22Rv1 (cell line): ENCODE measurements around the gene TRAM2.
A peak's percentile ranks its signal among the peaks of the same experiment; 100 is the strongest.

Experiments used
- H3K27ac ChIP-seq: fragments of 450-650 bp; 2 replicates; pipeline ENCODE4 v1.5.1; 2017
- ZFX ChIP-seq: fragments of 450-650 bp; IDR thresholded peaks from 2 replicates; pipeline ENCODE4 v1.6.1; 2017; ENCODE audit warnings: antibody characterized with exemption, borderline replicate concordance
- TF ChIP-seq, protein P1 (sequence below): fragments of 450-650 bp; IDR thresholded peaks from 2 replicates; pipeline ENCODE4 v1.5.1; 2017; ENCODE audit warnings: mild to moderate bottlenecking

Gene TRAM2

GRCh38 chr6:52595000-52595795, 18.3 kb upstream of the TRAM2 start:
- H3K27ac ChIP-seq: no peak overlapping the region
- no peak for TF ChIP-seq ZFX
- TF ChIP-seq, protein P1, sequence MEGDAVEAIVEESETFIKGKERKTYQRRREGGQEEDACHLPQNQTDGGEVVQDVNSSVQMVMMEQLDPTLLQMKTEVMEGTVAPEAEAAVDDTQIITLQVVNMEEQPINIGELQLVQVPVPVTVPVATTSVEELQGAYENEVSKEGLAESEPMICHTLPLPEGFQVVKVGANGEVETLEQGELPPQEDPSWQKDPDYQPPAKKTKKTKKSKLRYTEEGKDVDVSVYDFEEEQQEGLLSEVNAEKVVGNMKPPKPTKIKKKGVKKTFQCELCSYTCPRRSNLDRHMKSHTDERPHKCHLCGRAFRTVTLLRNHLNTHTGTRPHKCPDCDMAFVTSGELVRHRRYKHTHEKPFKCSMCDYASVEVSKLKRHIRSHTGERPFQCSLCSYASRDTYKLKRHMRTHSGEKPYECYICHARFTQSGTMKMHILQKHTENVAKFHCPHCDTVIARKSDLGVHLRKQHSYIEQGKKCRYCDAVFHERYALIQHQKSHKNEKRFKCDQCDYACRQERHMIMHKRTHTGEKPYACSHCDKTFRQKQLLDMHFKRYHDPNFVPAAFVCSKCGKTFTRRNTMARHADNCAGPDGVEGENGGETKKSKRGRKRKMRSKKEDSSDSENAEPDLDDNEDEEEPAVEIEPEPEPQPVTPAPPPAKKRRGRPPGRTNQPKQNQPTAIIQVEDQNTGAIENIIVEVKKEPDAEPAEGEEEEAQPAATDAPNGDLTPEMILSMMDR: no peak

DNA sequence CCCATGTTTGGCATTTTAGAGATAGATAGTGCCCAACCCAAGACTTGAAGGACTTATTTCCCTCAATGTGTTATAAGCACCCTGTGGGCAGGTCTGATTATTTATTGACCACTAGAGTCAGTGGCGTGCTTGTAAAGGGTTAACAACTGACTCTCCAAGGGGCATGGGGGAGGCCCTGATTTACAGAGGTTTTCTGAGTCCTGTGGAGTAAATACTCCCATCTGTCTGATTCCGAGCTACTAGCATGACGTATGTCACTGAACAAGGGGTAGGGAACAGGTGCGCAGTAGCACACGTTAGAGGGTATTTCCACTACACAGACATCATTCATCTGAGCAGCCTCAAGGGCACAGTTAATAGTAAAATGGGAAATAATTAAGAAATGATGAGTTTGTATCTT, 17.4 kb upstream of the TRAM2 start:
- no peak for TF ChIP-seq ZFX
- TF ChIP-seq, protein P1: no peak
- H3K27ac ChIP-seq: no peak overlapping the region

- H3K27ac ChIP-seq: no peak overlapping the region
- TF ChIP-seq, protein P1: no peak
- no peak for TF ChIP-seq ZFX
These were observed 15.0 kb upstream of the TRAM2 start for GRCh38 chr6:52591832-52592231.

- H3K27ac ChIP-seq: no peak overlapping the region
- TF ChIP-seq ZFX: no peak
- TF ChIP-seq, protein P1: peak; percentile 2; the same call in 1 of the 2 replicates
These were observed 13.5 kb upstream of the TRAM2 start for GRCh38 chr6:52590152-52590891.

DNA sequence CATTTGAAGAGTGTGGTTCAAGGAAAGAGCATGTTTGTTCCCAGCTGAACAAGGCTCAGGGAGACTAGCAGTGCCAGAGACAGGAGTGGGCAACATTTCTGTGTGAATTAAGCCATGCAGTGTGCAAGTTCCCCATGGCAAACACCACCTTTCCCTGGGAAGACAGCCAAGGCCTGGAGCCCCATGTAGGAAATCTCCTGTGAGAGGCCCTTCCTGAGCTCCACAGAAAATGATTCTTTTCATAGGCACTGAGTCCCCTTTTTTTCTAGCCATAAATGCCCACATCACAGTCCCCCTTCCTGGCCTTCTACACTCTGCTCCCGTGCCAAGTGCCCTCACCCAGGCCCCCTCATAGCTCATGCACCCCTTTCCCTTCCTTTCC, 11.8 kb upstream of the TRAM2 start:
- TF ChIP-seq, protein P1: no peak
- no peak for TF ChIP-seq ZFX
- no peak overlapping the region for H3K27ac ChIP-seq

DNA sequence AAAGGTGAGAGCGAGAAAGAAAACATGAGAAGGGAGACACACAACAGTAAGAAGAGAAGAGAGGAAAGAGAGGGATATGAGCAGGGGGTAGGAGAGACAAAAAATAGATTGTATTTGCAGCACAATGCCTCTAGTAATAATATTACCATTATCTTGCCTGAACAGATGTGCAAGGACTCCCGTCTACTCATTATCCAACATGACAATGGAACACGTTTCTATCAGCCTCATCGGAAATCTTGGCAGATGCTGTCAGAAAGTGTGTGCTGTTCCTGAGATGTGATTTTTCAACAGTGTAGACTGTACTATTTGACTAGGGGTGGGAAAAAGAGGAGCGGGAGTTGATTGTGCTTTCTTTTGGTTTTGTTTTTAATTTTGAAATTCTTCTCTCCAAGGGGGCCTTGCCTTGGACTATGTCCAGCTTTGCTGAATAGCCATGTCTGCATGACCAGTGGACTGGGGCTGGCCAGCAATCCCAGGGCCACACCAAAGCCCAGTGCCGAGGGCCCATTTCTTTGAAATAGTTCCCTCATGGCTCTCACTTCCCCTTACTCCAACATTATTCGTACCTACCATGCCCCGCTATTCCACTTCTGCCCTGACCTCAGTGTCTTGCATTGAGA, 11.3 kb upstream of the TRAM2 start:
- TF ChIP-seq ZFX: no peak
- TF ChIP-seq, protein P1: no peak
- no peak overlapping the region for H3K27ac ChIP-seq

DNA sequence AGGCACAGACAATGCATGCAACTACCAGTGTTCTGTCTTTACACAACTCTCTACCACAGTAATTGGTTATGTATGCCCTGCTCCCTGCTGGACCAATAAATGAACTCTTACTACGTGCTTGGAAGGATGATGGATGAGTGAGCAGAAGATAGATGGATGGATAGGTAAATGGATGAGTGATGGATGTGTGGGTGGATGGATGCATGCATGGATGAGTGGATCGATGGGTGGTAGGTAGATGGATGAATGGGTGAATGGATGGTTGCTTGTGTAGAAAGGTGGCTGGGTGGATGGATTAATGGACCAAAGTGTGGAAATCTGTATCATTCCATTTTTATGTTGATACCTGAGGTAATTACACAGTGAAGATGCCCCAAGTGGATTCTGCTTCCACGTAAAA, 10.1 kb upstream of the TRAM2 start:
- TF ChIP-seq, protein P1: no peak
- TF ChIP-seq ZFX: no peak
- no peak overlapping the region for H3K27ac ChIP-seq
